Stimulated activated CD8-positive, alpha-beta memory T cell treated with anti-CD3 and anti-CD28 coated beads, Interleukin-15, amount 100 ng/mL, for 48 hours (primary cell): Measurements from ENCODE around the gene KLK2.
A peak's percentile ranks its signal among the peaks of the same experiment; 100 is the strongest.

ENCODE experiments used
- DNase-seq, 2 donors: peaks; one replicate each; pipeline ENCODE4 v3.0.0-alpha.2; 2020; ENCODE audit warnings: low read depth in 2 of 2

KLK2 gene

GRCh38 chr19:50850738-50851137 is 22.5 kb upstream of the KLK2 start:
- DNase-seq: no peak

GRCh38 chr19:50851620-50852019 is 21.6 kb upstream of the KLK2 start:
- no peak for DNase-seq

- DNase-seq: no peak
These were observed 18.4 kb upstream of the KLK2 start, which contains the start of gene KLK3 for GRCh38 chr19:50854636-50855410. KLK3 (plus strand) TSS chr19:50854915; CDS start chr19:50854956, 41 bp downstream.

- no peak for DNase-seq
These were observed 15.9 kb upstream of the KLK2 start for GRCh38 chr19:50857366-50857765.

- no peak for DNase-seq
These were observed 14.4 kb upstream of the KLK2 start for GRCh38 chr19:50858886-50859285.

GRCh38 chr19:50859849-50860248 is 13.4 kb upstream of the KLK2 start:
- no peak for DNase-seq

- no peak for DNase-seq
These were observed 12.2 kb upstream of the KLK2 start for GRCh38 chr19:50861010-50861409.

GRCh38 chr19:50861496-50862286 is 11.5 kb upstream of the KLK2 start:
- DNase-seq: no peak

- no peak for DNase-seq
These were observed 3.8 kb upstream of the KLK2 start for GRCh38 chr19:50869479-50869878.

- peak; percentile 1 to 15 for DNase-seq
These were observed 2.7 kb upstream of the KLK2 start for GRCh38 chr19:50870417-50871089.

GRCh38 chr19:50874211-50874610 is 972 bp downstream of the KLK2 start:
- no peak for DNase-seq

- DNase-seq: no peak
These were observed 2.7 kb downstream of the KLK2 start for GRCh38 chr19:50875795-50876422.

GRCh38 chr19:50876456-50876855 is 3.2 kb downstream of the KLK2 start:
- no peak for DNase-seq

GRCh38 chr19:50877338-50877737 is 4.1 kb downstream of the KLK2 start:
- no peak for DNase-seq

GRCh38 chr19:50878851-50879250 is 5.6 kb downstream of the KLK2 start:
- no peak for DNase-seq

GRCh38 chr19:50880241-50880640 is 7.0 kb downstream of the KLK2 start:
- no peak for DNase-seq

GRCh38 chr19:50882188-50882587 is 8.9 kb downstream of the KLK2 start:
- DNase-seq: no peak

GRCh38 chr19:50889638-50890037 is 16.4 kb downstream of the KLK2 start:
- no peak for DNase-seq

GRCh38 chr19:50890422-50891252 is 17.4 kb downstream of the KLK2 start:
- DNase-seq: no peak

GRCh38 chr19:50891253-50891625 is 18.0 kb downstream of the KLK2 start:
- no peak for DNase-seq

GRCh38 chr19:50893047-50893736 is 20.0 kb downstream of the KLK2 start:
- DNase-seq: no peak
